B cell (primary cell): ENCODE data around the gene HECTD1. TPM values are rescaled to one million over a fixed set of nuclear protein-coding genes. Genes with fewer than 3 reads are reported as not detected.

Experiments used
- ATAC-seq: fragments of 200-7000 bp; cut with Tn5 transposase; one replicate; pipeline ENCODE4 v1.10.0; 2021; ENCODE audit warnings: low read depth, mild to moderate bottlenecking, moderate number of reproducible peaks, moderate library complexity
- CTCF ChIA-PET: fragments of 350-600 bp; sonication (Branson Sonifier 250); formaldehyde crosslinking; loops from one replicate; lab custom pipeline; 2021; ENCODE audit warnings: antibody characterized with exemption, inconsistent platforms; lab: Charles Lee
- POLR2A ChIA-PET: fragments of 350-600 bp; sonication (Branson Sonifier 250); formaldehyde crosslinking; loops from one replicate; lab custom pipeline; 2021; ENCODE audit warnings: antibody characterized with exemption; lab: Charles Lee
- DNase-seq: peaks from one replicate; pipeline ENCODE4 v3.0.0; 2013
- H2AFZ ChIP-seq: 2 replicates; pipeline ENCODE4 v1.6.1; 2012; ENCODE audit warnings: mild to moderate bottlenecking, low read depth, low read length; ENCODE audit not compliant: insufficient read depth, poor library complexity, severe bottlenecking
- H3K27ac ChIP-seq, 2 donors: 1 replicate in 1 of 2; 2 replicates in 1 of 2; pipeline ENCODE4 v1.5.1; 2012 to 2013; ENCODE audit warnings: low read length in 2 of 2, mild to moderate bottlenecking in 2 of 2, moderate library complexity in 1 of 2
- H3K27me3 ChIP-seq, 4 experiments: fragments of 200-600 bp in 1 of 4; sonication (generic) in 1 of 4; replicated peaks in 1 of 4; 1 replicate in 2 of 4; 2 replicates in 2 of 4; pipeline versions ENCODE4 v1.6.1 to v1.7.0; 2013 to 2016; ENCODE audit warnings: low read length in 3 of 4, mild to moderate bottlenecking in 2 of 4, mixed read lengths in 1 of 4, moderate library complexity in 1 of 4; ENCODE audit not compliant: insufficient read depth in 4 of 4, control insufficient read depth in 3 of 4; ENCODE audit errors: control extremely low read depth in 1 of 4
- H3K36me3 ChIP-seq, 2 experiments: replicated peaks in 1 of 2; 1 replicate in 1 of 2; 2 replicates in 1 of 2; pipeline versions ENCODE4 v1.6.1 to v1.7.1; 2013; ENCODE audit warnings: low read length in 1 of 2; ENCODE audit not compliant: insufficient read depth in 2 of 2, control insufficient read depth in 1 of 2; ENCODE audit errors: control extremely low read depth in 1 of 2, extremely low read depth in 1 of 2
- H3K4me1 ChIP-seq, 2 donors: fragments of 200-600 bp in 1 of 2; sonication (generic) in 1 of 2; 1 replicate in 1 of 2; 2 replicates in 1 of 2; pipeline versions ENCODE4 v1.5.1 to v1.6.1; 2013 to 2017; ENCODE audit warnings: low read length in 2 of 2; ENCODE audit not compliant: control insufficient read depth in 2 of 2, insufficient read depth in 2 of 2
- H3K4me2 ChIP-seq: replicated peaks from 2 replicates; pipeline ENCODE3; 2012; ENCODE audit warnings: mild to moderate bottlenecking, low read depth, low read length; ENCODE audit not compliant: poor library complexity, severe bottlenecking
- H3K4me3 ChIP-seq, 5 experiments: fragments of 200-600 bp in 1 of 5; sonication (generic) in 1 of 5; 1 replicate in 3 of 5; 2 replicates in 2 of 5; pipeline versions ENCODE4 v1.5.1 to v1.7.0; 2011 to 2016; ENCODE audit warnings: low read length in 4 of 5, mild to moderate bottlenecking in 4 of 5, low read depth in 2 of 5, control low read depth in 1 of 5, moderate library complexity in 1 of 5; ENCODE audit not compliant: insufficient read depth in 1 of 5; ENCODE audit errors: control extremely low read depth in 1 of 5, extremely low read depth in 1 of 5
- H3K79me2 ChIP-seq: fragments of 200-600 bp; sonication (generic); one replicate; pipeline ENCODE4 v1.6.0; 2016; ENCODE audit warnings: low read length; ENCODE audit not compliant: control insufficient read depth, insufficient read depth
- H3K9ac ChIP-seq: fragments of 200-600 bp; sonication (generic); 2 replicates; pipeline ENCODE4 v1.6.1; 2017; ENCODE audit warnings: mild to moderate bottlenecking, low read length, moderate library complexity
- H3K9me3 ChIP-seq, 3 donors: one replicate each; pipeline versions ENCODE4 v1.6.1 to v1.7.1; 2013; ENCODE audit warnings: low read length in 2 of 3; ENCODE audit not compliant: control insufficient read depth in 2 of 3, insufficient read depth in 1 of 3; ENCODE audit errors: control extremely low read depth in 1 of 3
- H4K20me1 ChIP-seq: 2 replicates; pipeline ENCODE4 v1.6.0; 2012; ENCODE audit warnings: mild to moderate bottlenecking, low read length; ENCODE audit not compliant: insufficient read depth, control insufficient read depth, poor library complexity, severe bottlenecking
- H3K27ac Mint-ChIP-seq: one replicate; pipeline ENCODE4 v1.8.0; 2021; ENCODE audit warnings: mixed read lengths
- H3K27me3 Mint-ChIP-seq: one replicate; pipeline ENCODE4 v1.8.0; 2021; ENCODE audit warnings: mixed read lengths
- H3K4me1 Mint-ChIP-seq: one replicate; pipeline ENCODE4 v1.8.0; 2021; ENCODE audit warnings: mixed read lengths
- H3K4me3 Mint-ChIP-seq: one replicate; pipeline ENCODE4 v1.8.0; 2021; ENCODE audit warnings: mixed read lengths
- H3K9me3 Mint-ChIP-seq: one replicate; pipeline ENCODE4 v1.8.0; 2022; ENCODE audit warnings: mixed read lengths; ENCODE audit not compliant: insufficient read depth
- CTCF ChIP-seq: fragments of 200-600 bp; IDR thresholded peaks from one replicate; pipeline ENCODE4 v1.8.0; 2022; ENCODE audit warnings: antibody characterized with exemption, mild to moderate bottlenecking
- EZH2 ChIP-seq: IDR thresholded peaks from 2 replicates; pipeline ENCODE4 v1.6.1; 2012; ENCODE audit warnings: borderline replicate concordance, low read depth, mild to moderate bottlenecking, moderate library complexity, low read length; ENCODE audit not compliant: insufficient read depth, poor library complexity, severe bottlenecking
- WGBS: methylation state at CpG from one replicate; pipeline ENCODE4 v1.1.5; 2013; ENCODE audit warnings: missing lambda C conversion rate; ENCODE audit not compliant: insufficient coverage; 5-methylcytosine and 5-hydroxymethylcytosine counted together
- intact Hi-C: fragments of 100-400 bp; cut with micrococcal nuclease; formaldehyde crosslinking; loops from one replicate; pipeline ENCODE4 v1.10.0; 2022
- polyA plus RNA-seq: library from polyadenylated mRNA; depleted of rRNA; stranded (reverse); fragments of >200 nt; gene quantifications from 2 replicates; pipeline ENCODE4 v1.2.3, GENCODE V29; 2012
- total RNA-seq, 2 donors: library from RNA; stranded (reverse); fragments of 120-200 nt in 1 of 2; gene quantifications; 1 replicate in 1 of 2; 2 replicates in 1 of 2; pipeline versions ENCODE4 v1.2.3 to v1.2.4, GENCODE V29; 2013 to 2022

HECTD1 gene
- total and polyA plus RNA-seq, 2 donors (not counting 1 experiment from before 2014, with no cell fraction given): 63.1 to 184 TPM

- 100% methylated on average over 1 of the region's 2 CpGs for whole genome bisulfite sequencing
- DNase-seq: no peak
- Histone ChIP-seq H3K36me3 (peaks cover 18 to 91% of the 10 kb centered on the region in 2 experiments), H3K79me2 (no peaks in the 10 kb centered on the region), H3K9me3 (no peaks in the 10 kb centered on the region), H2AFZ (no peak overlapping the region), H3K27me3 (no peaks in the 10 kb centered on the region), H3K4me2 (no peak overlapping the region), H3K4me3 (no peak overlapping the region), H3K27ac (no peak overlapping the region), H4K20me1 (no peaks in the 10 kb centered on the region), H3K4me1 (no peaks in the 10 kb centered on the region), H3K9ac (no peak overlapping the region)
- ChIA-PET POLR2A (no interaction called here), CTCF (interaction anchor here (0.7 kb wide), 1 partner anchor 26 kb away, joined by 4 read pairs; no protein-coding TSS in a partner anchor)
- no peaks in the 10 kb centered on the region for H3K9me3 Mint-ChIP-seq
- H3K27ac Mint-ChIP-seq: no peak overlapping the region
- no peak for TF ChIP-seq EZH2
- TF ChIP-seq CTCF: no peak
- no peak overlapping the region for H3K4me3 Mint-ChIP-seq
- no peak for ATAC-seq
- no peaks in the 10 kb centered on the region for H3K4me1 Mint-ChIP-seq
- intact Hi-C loops: loop anchor here (10.0 kb wide), 1 partner anchor 54 kb away; no protein-coding TSS in a partner anchor
- no peaks in the 10 kb centered on the region for H3K27me3 Mint-ChIP-seq
Measured at GRCh38 chr14:31110872-31111271, 96.7 kb downstream of the HECTD1 start.

- H3K9ac ChIP-seq: no peak overlapping the region
- intact Hi-C loops: no loop called here
- WGBS: 65% methylated on average over 4 of the region's 11 CpGs
- no peak for TF ChIP-seq EZH2
- TF ChIP-seq CTCF: no peak
- H3K79me2 ChIP-seq: no peaks in the 10 kb centered on the region
- ATAC-seq: no peak
- Mint-ChIP-seq H3K27ac (no peak overlapping the region), H3K4me3 (no peak overlapping the region), H3K9me3 (no peaks in the 10 kb centered on the region), H3K27me3 (no peaks in the 10 kb centered on the region), H3K4me1 (no peaks in the 10 kb centered on the region)
- no peaks in the 10 kb centered on the region for H4K20me1 ChIP-seq
- H3K4me3 ChIP-seq: no peak overlapping the region
- no peak overlapping the region for H3K27ac ChIP-seq
- H3K4me2 ChIP-seq: no peak overlapping the region
- peaks cover 16 to 93% of the 10 kb centered on the region in 2 experiments for H3K36me3 ChIP-seq
- POLR2A ChIA-PET: no interaction called here
- no peak for DNase-seq
- H3K9me3 ChIP-seq: no peaks in the 10 kb centered on the region
- CTCF ChIA-PET: no interaction called here
- H3K27me3 ChIP-seq: no peaks in the 10 kb centered on the region
- H3K4me1 ChIP-seq: no peaks in the 10 kb centered on the region
- H2AFZ ChIP-seq: no peak overlapping the region
Measured at GRCh38 chr14:31109257-31109656, 98.3 kb downstream of the HECTD1 start.
